HG03064 (cell line): ENCODE data around the gene IPO4.

ENCODE experiments used
- ATAC-seq: cut with Tn5 transposase; IDR thresholded peaks from one replicate; pipeline ENCODE4 v1.9.1; 2021; ENCODE audit warnings: low read depth; ENCODE audit not compliant: unreplicated experiment

IPO4 gene

DNA sequence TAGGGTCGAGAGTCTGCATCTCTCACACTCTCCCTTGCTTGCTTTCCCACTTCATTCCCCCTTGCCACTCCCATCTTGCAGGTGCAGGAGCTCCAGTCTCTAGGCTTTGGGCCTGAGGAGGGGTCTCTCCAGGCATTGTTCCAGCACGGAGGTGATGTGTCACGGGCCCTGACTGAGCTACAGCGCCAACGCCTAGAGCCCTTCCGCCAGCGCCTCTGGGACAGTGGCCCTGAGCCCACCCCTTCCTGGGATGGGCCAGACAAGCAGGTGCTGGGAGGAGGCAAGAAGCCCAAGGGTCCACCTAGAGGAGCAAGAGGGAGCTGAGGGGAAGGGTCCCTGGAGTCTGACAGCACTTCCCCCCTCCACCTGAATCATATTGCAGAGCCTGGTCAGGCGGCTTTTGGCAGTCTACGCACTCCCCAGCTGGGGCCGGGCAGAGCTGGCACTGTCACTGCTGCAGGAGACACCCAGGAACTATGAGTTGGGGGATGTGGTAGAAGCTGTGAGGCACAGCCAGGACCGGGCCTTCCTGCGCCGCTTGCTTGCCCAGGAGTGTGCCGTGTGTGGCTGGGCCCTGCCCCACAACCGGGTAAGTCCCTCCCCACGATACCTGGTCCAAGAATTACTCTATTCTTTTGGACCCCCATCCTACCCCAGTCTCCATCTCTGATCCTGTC is 37.1 kb downstream of the IPO4 start:
- ATAC-seq, result no peak

DNA sequence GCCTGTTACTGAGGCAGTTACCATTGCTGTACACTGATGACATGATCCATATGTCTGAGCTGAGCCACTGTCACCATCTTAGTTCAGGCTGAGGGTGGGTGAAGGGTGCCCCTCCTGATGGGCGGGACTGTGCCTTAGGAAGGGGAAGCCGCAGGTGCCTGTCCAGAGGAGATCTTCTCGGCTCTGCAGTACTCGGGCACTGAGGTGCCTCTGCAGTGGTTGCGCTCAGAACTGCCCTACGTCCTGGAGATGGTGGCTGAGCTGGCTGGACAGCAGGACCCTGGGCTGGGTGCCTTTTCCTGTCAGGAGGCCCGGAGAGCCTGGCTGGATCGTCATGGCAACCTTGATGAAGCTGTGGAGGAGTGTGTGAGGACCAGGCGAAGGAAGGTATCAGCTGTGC is 37.6 kb downstream of the IPO4 start:
- no peak for ATAC-seq

DNA sequence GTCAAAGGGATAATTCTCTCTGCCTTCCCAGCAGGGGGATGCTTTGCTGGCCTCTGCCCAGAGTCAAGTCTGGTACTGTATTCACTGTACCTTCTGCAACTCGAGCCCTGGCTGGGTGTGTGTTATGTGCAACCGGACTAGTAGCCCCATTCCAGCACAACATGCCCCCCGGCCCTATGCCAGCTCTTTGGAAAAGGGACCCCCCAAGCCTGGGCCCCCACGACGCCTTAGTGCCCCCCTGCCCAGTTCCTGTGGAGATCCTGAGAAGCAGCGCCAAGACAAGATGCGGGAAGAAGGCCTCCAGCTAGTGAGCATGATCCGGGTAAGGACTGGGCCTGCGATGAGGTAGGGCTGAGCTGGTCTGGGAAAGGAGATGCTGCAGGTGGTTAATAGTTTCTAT is 38.0 kb downstream of the IPO4 start:
- no peak for ATAC-seq

DNA sequence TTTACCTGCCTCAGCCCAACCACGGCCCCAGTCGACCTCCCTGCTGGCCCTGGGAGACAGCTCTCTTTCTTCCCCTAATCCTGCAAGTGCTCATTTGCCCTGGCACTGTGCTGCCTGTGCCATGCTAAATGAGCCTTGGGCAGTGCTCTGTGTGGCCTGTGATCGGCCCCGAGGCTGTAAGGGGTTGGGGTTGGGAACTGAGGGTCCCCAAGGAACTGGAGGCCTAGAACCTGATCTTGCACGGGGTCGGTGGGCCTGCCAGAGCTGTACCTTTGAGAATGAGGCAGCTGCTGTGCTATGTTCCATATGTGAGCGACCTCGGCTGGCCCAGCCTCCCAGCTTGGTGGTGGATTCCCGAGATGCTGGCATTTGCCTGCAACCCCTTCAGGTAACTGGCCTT is 38.6 kb downstream of the IPO4 start:
- no peak for ATAC-seq

DNA sequence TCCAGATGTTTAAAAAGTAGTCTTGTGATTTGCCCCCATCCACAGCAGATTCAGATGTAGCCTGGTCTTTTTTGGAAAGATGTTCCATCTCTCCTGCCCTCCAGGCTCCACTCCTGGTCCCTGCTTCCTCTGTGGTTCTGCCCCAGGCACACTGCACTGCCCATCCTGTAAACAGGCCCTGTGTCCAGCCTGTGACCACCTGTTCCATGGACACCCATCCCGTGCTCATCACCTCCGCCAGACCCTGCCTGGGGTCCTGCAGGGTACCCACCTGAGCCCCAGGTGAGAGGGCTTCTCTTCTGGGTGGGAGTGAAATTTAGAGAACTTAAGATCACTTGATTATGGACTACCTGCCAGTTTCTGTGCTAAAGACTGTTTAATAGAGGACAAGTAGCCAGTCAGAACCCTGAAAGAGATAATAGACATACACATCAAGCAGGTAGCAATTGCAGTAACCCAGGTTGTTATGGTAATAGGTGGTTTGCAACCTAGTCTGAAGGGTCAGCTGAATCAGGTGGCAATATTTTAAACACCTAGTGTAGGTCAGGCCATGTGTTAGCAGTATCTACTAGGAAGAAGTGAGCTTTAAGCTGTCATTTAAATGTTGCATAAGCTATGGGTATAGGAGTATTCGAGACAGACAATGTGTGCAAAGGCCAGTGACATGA is 39.2 kb downstream of the IPO4 start:
- no peak for ATAC-seq

DNA sequence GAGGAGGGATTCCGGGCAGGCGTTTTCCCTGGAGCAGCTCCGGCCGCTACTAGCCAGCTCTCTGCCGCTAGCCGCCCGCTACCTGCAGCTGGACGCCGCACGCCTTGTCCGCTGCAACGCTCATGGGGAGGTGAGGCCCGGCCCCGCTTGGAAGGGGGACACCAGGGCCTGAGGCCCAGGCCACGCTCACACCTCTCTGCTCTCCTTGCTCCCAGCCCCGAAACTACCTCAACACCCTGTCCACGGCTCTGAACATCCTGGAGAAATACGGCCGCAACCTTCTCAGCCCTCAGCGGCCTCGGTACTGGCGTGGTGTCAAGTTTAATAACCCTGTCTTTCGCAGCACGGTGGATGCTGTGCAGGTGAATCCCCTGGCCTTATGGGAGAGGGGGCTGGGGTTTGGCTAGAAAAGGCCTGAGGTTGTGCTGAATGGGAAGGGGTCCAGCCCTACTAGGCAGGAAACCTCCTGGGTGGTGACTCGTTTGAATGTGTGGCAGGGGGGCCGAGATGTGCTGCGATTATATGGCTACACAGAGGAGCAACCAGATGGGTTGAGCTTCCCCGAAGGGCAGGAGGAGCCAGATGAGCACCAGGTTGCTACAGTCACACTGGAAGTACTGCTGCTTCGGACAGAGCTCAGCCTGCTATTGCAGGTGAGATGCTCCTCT is 40.7 kb downstream of the IPO4 start:
- no peak for ATAC-seq

DNA sequence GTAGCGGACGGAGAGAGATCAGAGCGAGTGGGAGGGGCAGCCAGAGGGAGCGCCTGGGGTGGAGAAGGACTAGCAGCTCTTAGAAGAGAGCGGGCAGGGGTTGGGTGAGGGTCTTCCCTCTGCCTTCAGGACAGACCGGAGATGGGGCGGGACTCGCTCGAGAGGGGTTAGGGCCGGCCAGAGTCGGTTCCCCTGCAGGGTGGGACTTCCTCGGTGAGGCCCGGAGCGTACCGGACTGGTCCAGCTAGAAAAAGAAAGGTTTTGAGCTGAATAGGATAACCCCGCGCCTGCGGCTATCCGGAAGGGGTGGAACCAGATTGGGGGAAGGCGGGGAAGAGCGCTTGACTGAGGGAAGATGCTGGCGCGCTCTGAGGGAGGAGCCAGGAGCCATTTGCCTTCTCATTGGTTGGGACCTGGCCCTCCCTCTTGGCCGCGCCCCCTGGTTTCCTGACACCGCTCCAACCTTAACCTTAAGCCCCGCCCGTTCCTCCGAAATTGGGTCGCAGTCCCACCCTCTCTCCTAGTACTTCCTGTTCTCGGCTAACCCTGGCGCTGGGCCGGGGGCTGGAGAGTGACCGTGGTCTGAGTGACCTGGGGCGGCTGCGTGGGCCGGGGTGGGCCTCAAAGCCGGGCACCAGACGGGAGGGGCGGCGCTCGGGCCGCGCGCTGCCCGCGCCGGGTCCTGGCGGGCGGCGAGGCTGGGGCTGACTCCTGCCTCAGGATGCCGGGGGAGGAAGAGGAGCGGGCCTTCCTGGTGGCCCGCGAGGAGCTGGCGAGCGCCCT is 41.4 kb downstream of the IPO4 start, which contains the start of gene RNF31:
Gene RNF31, plus strand, starts transcription at position 521 of the 783 bp plus-strand sequence. Its CDS starts 201 bp downstream, at position 722.
- ATAC-seq, result peak; percentile 73

DNA sequence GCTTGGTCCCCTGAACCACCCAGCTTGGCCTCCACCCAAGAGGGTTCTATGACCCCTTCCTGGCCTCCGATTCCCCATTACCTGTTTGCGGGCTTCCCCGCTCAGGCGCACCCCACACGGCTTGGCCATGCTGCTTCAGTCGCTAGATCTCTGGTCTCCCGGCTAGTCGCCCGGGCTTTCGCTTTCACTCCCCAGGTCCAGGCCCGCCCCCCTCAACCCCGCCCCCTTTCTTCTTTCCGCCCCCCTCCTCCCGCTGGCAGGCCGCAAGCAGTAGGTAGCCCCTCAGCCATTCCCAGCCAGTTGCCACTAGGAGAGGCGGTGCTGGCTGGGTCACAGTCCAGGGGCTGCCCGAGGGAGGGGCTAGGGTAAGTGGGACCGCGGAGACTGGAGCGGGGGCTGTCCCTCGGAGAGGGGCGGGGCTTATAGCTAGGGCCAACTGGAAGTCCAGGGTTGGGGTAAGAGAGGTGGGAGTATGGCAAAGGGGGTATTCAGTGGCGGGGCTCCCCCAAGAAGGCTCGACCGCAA is 42.1 kb downstream of the IPO4 start, which contains the start of gene PSME2:
Gene PSME2, minus strand, starts transcription at position 158 of the 525 bp plus-strand sequence. Its CDS starts 29 bp downstream, at position 129.
- peak; percentile 57 for ATAC-seq

DNA sequence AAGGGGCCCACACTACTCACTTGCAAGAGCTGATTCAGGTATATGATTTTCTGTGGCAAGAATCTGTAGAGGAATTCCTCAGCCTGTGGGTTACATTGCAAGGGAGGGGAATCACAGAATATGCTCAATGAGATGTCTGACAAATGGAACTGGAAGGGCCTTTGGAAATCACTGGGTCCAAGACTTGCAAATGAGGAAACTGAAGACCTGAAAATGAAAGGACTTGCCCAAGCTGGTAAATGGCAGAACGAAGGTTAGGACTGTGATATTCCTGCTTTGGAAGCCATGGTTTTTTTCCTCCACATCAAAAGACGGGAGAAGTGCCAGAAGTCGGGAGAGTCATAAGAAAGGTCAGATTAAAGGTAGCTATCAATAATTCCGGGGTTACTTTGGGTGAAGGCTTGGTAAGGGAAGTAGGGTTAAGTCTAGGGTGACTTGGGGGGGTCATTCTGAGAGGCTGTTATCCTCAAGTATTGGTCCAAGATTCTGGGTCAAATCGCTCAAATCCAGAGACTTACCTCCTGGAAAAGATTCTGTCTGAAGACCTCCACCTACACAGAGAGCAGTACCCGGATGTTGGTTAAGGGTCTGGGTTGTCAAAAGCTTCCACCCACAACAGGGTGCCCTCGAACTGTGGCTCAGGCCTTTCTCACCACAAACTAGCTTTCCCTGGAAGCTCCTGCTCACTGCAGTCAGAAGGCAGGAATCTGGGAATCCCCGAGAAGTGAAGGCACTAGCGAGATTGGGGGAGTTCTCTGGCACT is 42.7 kb downstream of the IPO4 start:
- no peak for ATAC-seq

DNA sequence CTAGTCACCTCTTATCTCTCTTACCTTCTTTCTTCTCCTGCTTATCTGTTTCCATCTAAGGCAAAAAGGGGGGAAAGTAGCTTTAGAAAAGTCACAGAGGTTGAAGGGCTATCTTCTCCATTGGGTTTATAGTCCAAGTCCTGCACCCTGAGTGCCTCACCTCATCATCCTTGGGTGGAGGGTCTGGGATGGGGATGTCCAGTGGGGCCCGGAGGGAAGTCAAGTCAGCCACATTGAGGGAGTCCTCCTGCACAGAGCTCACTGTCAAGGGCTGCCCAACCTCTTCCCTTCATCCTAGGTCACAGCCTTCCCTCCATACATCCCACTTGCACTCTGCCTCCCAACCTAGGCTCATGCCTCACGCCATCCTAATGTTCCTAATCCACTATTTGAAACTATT is 43.4 kb downstream of the IPO4 start:
- ATAC-seq, result no peak

DNA sequence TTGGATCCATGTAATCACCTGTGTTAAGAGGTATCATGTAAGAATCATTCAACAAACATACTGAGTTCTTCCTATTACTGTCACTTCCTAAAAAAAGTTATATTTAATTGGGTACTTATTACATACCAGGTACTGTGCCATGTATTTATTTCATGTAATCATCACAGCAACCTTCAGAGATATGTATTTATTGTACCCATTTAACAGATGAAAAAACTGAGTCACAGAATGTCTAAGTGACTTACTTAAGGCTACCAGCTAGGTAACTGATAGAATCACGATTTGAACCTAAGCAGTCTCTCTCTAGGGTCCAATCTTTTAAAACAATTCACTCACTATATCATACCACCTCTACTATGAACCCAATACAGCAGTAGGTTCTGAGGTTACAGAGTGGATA is 44.2 kb downstream of the IPO4 start:
- no peak for ATAC-seq

DNA sequence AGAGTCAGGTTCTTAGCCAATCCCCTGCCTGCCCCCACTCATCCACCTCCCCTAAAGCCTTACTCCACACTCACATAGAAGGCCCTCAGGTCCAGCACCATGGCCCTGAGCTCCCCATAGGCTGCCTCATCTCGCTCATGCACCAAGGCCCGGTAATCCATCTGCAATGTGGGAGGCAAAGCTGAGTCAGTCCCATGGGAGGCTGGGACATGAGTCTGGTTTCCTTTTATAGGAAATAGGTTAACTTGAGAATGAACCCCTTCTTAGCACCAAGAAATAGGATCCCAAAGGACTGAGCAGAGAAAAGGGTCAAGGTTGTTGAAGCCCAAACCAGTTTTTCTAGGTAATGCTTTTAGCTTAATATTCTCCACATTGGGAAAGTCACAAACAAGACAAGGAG is 45.1 kb downstream of the IPO4 start:
- no peak for ATAC-seq

DNA sequence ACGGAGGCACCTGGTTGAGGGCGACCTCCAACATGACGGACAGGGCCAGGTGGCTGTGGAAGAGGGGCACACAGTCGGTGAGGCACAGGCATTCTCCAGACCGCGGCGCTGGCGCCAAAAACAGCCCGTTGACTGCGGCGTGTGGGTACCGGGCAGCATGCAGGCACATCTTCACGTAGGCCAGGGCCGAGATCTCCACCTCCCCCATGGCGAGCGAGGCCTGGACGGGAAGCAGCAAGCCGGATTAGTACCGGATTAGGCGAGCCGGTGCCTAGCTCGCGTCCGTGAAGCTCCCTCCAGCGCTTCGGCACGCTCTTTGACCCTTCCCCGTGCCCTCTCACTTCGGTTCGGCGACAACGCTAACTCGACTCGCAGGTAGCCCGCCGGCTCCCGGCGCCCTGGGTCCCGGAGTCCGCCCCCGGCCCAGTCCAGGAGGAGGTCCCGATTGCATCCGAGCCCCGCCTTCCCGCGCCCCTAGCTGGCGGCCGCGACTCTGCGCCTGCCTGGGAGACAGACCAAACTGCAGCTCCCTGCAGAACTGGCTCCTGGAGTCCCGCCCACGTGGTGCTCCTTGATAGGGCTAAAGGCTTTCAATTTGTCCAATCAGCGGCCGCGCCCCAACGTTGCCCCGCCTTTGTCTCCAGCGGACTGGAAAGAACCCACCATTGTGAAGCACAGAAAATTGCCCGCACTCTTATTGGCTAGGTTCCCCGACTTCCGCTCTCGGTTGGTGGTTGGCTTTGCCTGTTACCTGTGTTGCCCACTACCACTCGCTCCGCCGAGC is 47.3 kb downstream of the IPO4 start, which contains the start of gene EMC9:
Gene EMC9, minus strand, starts transcription at position 495 of the 784 bp plus-strand sequence. Its CDS starts 287 bp downstream, at position 208.
- peak; percentile 76 for ATAC-seq

DNA sequence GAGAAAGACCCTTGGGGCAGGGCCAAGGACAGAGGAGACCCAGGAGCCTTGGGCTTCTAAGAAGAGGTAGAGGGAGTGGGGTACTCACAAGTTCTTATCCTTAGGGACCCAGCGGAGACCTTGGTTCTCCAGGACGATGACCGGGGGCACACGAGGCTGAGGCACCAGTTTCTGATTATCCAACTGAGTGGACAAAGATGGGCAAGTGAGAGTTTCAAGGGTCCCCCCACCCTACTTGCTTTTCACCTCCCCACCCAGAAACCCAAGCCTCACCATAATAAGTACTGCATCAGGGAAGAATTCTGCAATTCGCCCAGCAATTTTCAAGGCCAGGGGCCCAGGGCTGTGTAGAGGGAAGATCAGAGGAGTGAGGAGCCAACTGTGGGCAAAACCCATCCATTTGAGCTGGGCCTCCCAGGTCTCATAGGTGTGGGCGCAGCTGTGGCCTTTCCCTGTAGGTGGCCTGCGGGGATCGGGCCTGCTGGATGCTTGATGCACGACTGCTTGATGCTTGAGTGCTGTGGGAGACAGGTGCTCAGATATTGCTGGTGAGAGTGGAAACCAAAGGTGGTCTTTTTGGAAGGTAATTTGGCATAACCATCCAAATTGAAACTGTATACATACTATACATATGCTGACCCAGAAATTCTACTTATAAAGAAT is 49.2 kb downstream of the IPO4 start:
- ATAC-seq, result no peak

DNA sequence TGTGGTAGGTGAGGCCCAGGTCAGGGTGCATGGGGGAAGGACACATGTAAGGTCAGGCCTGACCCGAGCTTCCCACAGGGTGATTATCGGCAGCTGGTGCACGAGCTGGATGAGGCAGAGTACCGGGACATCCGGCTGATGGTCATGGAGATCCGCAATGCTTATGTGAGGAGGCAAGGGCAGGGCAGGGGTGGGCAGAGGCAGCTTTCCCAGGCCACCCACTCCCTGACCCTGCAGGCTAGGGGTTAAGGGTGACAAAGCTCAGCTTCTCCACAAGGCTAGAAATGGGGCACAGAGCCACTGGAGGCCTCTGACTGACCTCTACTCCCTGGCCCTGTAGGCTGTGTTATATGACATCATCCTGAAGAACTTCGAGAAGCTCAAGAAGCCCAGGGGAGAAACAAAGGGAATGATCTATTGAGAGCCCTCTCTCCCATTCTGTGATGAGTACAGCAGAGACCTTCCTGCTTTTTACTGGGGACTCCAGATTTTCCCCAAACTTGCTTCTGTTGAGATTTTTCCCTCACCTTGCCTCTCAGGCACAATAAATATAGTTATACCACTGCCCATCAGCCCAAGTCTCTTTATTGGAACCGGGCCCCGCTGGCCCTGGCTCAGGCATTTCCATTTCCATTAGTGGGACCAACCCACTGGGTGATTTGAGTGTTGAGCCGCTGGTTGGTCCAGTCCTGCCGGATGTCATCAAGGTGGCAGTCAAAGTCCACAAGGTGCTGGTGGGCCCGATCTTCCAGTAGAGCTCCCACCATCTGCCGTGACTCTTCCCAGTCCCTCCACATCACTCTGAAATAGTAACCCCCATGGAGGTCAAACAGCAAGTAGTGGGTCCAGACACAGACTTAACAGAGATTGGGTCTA is 50.0 kb downstream of the IPO4 start:
- no peak for ATAC-seq

DNA sequence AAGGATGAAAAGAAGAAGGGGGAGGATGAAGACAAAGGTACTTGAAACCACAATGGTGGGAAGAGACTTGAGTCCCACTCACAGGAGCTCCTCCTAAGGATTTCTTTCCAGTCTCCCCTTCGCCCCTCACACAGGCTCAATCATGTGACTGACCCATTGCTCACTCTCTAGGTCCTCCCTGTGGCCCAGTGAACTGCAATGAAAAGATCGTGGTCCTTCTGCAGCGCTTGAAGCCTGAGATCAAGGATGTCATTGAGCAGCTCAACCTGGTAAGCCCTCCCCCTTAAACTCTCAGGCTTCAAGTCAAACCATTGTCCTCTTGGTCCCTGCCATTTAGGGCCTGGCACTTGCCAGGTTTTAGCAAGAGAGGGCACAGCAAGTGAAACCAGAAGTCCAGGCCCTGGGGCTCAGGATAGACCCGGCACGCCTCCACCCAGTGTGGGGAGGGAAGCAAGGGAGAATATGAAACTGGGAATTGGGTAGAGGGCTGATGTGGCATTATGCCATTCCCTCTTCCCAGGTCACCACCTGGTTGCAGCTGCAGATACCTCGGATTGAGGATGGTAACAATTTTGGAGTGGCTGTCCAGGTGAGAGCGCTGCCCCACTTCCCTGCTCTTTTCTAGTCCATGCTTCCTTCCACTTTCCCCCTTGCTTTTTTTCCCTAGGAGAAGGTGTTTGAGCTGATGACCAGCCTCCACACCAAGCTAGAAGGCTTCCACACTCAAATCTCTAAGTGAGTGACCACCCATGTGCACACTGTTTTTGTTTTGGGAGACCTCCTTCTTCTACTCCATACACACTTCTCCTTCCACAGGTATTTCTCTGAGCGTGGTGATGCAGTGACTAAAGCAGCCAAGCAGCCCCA is 50.9 kb downstream of the IPO4 start:
- no peak for ATAC-seq
